Gastroesophageal sphincter (tissue), 4 donors: ENCODE results near the gene TRABD2B. TPM values are rescaled to one million over a fixed set of nuclear protein-coding genes. Genes with fewer than 3 reads are reported as not detected.
A peak's percentile ranks its signal among the peaks of the same experiment; 100 is the strongest.

Experiments
- ATAC-seq: fragments of 150-250 bp; one replicate; pipeline ENCODE4 v1.9.1; 2016; ENCODE audit warnings: mild to moderate bottlenecking, moderate library complexity
- H3K27ac ChIP-seq, 4 donors: fragments of 200-600 bp; sonication (generic) in 3 of 4; 1 replicate in 3 of 4; 2 replicates in 1 of 4; pipeline ENCODE4 v1.5.1; 2016 to 2019
- H3K27me3 ChIP-seq: fragments of 200-600 bp; sonication (generic); one replicate; pipeline ENCODE4 v1.5.1; 2019
- H3K36me3 ChIP-seq, 2 donors: fragments of 200-600 bp; sonication (generic); one replicate each; pipeline ENCODE4 v1.5.1; 2019; ENCODE audit warnings: control low read depth in 1 of 2
- H3K4me1 ChIP-seq, 3 donors: fragments of 200-600 bp; sonication (generic); 1 replicate in 2 of 3; 2 replicates in 1 of 3; pipeline ENCODE4 v1.5.1; 2016 to 2019; ENCODE audit warnings: control low read depth in 2 of 3
- H3K4me3 ChIP-seq, 2 donors: fragments of 200-600 bp; sonication (generic); one replicate each; pipeline ENCODE4 v1.5.1; 2019; ENCODE audit warnings: mild to moderate bottlenecking in 1 of 2, moderate library complexity in 1 of 2
- H3K9me3 ChIP-seq, 3 donors: fragments of 200-600 bp; sonication (generic); one replicate each; pipeline ENCODE4 v1.5.1; 2017 to 2019; ENCODE audit warnings: control low read depth in 2 of 3
- EP300 ChIP-seq: sonication (generic); formaldehyde crosslinking; IDR thresholded peaks from one replicate; pipeline ENCODE4 v1.6.1; 2017; ENCODE audit warnings: antibody characterized with exemption, mild to moderate bottlenecking
- POLR2A ChIP-seq, 2 donors: fragments of 450-650 bp; IDR thresholded peaks; one replicate each; pipeline ENCODE4 v1.6.1; 2017; ENCODE audit warnings: antibody characterized with exemption in 2 of 2, mild to moderate bottlenecking in 2 of 2, moderate library complexity in 1 of 2
- POLR2AphosphoS5 ChIP-seq: sonication (generic); formaldehyde crosslinking; IDR thresholded peaks from one replicate; pipeline ENCODE4 v1.6.1; 2017; ENCODE audit warnings: antibody characterized with exemption
- WGBS, 2 donors: methylation state at CpG; one replicate each; pipeline ENCODE4 v1.1.5; 2018; ENCODE audit warnings: low coverage in 1 of 2; 5-methylcytosine and 5-hydroxymethylcytosine counted together
- total RNA-seq, 4 donors: library from RNA; depleted of rRNA; stranded (reverse); fragments of >200 nt; gene quantifications; one replicate each; pipeline ENCODE4 v1.1.0, GENCODE V29; 2016
- TF ChIP-seq, protein P1 (sequence below), 4 experiments: fragments of 200-600 bp in 2 of 4; fragments of 450-650 bp in 2 of 4; sonication (generic) in 1 of 4; IDR thresholded peaks; one replicate each; pipeline ENCODE4 v1.5.1; 2017 to 2019; ENCODE audit warnings: antibody characterized with exemption in 4 of 4, mild to moderate bottlenecking in 2 of 4, moderate library complexity in 2 of 4

Gene TRABD2B
- total RNA-seq, 4 donors from 2014 or later: 2.6 to 6.5 (median 3.4) TPM

DNA sequence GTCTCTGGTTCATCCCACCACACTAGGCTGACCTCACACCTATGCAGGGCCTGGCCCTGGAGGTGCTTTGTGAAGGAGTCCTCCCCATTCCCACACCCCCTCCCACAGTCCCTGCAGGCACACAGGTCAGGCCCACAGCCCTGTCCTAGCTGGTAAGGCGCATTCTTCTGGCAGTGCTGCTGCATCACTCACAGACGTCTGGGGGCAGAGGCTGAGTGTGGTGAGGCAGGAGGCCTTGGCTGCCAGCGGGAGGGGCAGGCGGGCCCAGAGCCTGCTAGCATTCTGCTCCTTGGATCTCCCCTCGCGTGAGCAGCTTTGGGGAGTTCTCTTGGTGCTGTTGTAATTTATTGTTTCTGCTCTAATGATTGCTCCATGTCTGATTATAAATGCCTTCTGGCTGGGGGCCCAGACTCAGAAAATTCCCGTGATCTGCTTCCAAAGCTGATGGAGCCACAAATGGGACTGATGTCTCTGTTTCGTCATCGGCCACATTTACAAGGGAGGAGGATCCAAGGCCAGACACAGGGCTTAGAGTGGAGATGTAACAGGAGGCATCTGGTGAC is 62.9 kb downstream of the TRABD2B start:
- WGBS, 2 donors: 38% methylated on average over 4 of the region's 9 CpGs; no CpG with 5 or more reads in 1 of the 2 donors
- H3K27ac ChIP-seq: peak overlapping the region in 3 of 4 donors; percentile 60 to 76 (median 72)
- ATAC-seq: peak; percentile 84

GRCh38 chr1:47932743-47933142 is 64.4 kb downstream of the TRABD2B start:
- TF ChIP-seq EP300: no peak
- TF ChIP-seq, protein P1, sequence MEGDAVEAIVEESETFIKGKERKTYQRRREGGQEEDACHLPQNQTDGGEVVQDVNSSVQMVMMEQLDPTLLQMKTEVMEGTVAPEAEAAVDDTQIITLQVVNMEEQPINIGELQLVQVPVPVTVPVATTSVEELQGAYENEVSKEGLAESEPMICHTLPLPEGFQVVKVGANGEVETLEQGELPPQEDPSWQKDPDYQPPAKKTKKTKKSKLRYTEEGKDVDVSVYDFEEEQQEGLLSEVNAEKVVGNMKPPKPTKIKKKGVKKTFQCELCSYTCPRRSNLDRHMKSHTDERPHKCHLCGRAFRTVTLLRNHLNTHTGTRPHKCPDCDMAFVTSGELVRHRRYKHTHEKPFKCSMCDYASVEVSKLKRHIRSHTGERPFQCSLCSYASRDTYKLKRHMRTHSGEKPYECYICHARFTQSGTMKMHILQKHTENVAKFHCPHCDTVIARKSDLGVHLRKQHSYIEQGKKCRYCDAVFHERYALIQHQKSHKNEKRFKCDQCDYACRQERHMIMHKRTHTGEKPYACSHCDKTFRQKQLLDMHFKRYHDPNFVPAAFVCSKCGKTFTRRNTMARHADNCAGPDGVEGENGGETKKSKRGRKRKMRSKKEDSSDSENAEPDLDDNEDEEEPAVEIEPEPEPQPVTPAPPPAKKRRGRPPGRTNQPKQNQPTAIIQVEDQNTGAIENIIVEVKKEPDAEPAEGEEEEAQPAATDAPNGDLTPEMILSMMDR (IDR thresholded peaks at IDR 0.05): no peak
- TF ChIP-seq POLR2A (IDR thresholded peaks at IDR 0.05): no peak
- no peak for TF ChIP-seq POLR2AphosphoS5
- Histone ChIP-seq H3K4me3 (no peak overlapping the region), H3K9me3 (no peaks in the 10 kb centered on the region), H3K36me3 (no peaks in the 10 kb centered on the region), H3K4me1 (peaks cover 0 to 27% (median 11%) of the 10 kb centered on the region in 3 donors), H3K27me3 (no peaks in the 10 kb centered on the region), H3K27ac (no peak overlapping the region)
- no peak for ATAC-seq
- WGBS, 2 donors: 88 to 94% methylated on average over 2 to 5 of the region's 6 CpGs

More for the DNA sequence above, 62.9 kb downstream of the TRABD2B start:
- Histone ChIP-seq H3K27me3 (no peaks in the 10 kb centered on the region), H3K36me3 (no peaks in the 10 kb centered on the region), H3K9me3 (no peaks in the 10 kb centered on the region), H3K4me1 (peaks cover 0 to 42% (median 11%) of the 10 kb centered on the region in 3 donors), H3K4me3 (no peak overlapping the region)
- no peak for TF ChIP-seq POLR2A (IDR thresholded peaks at IDR 0.05)
- peak; percentile 61 for TF ChIP-seq POLR2AphosphoS5

GRCh38 chr1:47931395-47931794 is 65.8 kb downstream of the TRABD2B start:
- H3K27me3 ChIP-seq: no peaks in the 10 kb centered on the region
- H3K4me3 ChIP-seq: no peak overlapping the region
- 60% methylated on average over 1 of the region's 5 CpGs; no CpG with 5 or more reads in 1 of the 2 donors for whole genome bisulfite sequencing, 2 donors
- H3K36me3 ChIP-seq: no peaks in the 10 kb centered on the region
- no peak for ATAC-seq
- TF ChIP-seq POLR2AphosphoS5 (no peak), EP300 (no peak), POLR2A (IDR thresholded peaks at IDR 0.05) (no peak)
- TF ChIP-seq, protein P1 (IDR thresholded peaks at IDR 0.05): no peak
- no peaks in the 10 kb centered on the region for H3K9me3 ChIP-seq
- no peak overlapping the region for H3K27ac ChIP-seq
- H3K4me1 ChIP-seq: peaks cover 0 to 27% (median 11%) of the 10 kb centered on the region in 3 donors

DNA sequence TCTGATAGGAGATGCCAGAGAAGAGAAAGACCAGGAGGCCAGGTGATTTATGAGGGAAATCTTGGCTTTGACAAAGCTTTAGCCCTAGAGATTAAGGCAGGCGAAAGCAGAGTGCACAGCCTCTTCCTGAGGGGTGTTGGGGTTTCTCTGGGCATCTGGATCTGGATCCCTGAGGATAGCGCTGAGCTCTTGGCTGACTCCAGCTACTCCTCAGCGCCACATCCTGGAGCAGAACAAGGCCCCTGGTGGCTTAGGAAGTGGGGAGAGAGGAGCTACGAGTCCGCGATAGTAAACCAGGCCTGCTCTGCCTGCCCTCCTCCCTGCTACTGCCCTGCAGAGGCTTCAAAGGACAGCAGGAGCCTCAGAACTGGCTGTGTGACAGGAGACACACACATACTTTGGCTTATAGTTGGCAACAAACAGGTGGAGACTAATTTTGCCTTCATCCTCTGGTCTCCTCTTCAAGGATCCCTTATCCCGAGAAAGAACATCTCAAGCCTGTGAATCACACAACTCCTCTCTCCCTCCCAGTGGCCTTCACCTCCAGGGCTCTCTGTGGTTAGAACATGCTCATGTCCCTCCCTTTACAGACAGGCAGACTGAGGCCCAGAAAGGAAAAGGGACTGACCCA is 66.9 kb downstream of the TRABD2B start:
- TF ChIP-seq, protein P1 (IDR thresholded peaks at IDR 0.05): no peak
- TF ChIP-seq EP300: no peak
- TF ChIP-seq POLR2A (IDR thresholded peaks at IDR 0.05): no peak
- TF ChIP-seq POLR2AphosphoS5: no peak
- WGBS, 2 donors: 60 to 80% methylated on average over 1 to 2 of the region's 7 CpGs

DNA sequence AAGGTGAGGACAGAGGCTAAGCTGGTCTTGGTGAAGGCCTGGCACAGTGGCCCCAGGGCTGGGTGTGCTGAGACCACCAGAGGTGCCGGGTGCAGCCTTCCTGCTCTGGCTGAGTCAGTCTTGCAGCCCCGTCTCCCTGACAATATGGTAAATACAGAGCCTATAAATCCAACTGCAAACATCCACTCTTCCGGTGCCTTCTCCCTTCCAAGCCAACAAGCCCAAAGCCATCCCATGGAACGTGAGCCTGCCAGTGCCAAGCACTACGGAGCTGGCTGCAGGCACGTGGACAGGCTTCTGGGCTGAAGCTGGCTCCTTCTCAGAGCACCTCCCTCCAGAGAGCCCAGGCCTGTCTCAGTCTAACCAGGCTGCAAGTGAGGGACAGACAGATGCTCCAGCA is 70.0 kb downstream of the TRABD2B start:
- H3K4me1 ChIP-seq: peaks cover 0 to 7% (median 0%) of the 10 kb centered on the region in 3 donors
- H3K27ac ChIP-seq: no peak overlapping the region
- no peaks in the 10 kb centered on the region for H3K36me3 ChIP-seq
- no peaks in the 10 kb centered on the region for H3K9me3 ChIP-seq
- TF ChIP-seq, protein P1 (IDR thresholded peaks at IDR 0.05): no peak
- no peak for TF ChIP-seq EP300
- TF ChIP-seq POLR2AphosphoS5: no peak
- no peak for TF ChIP-seq POLR2A (IDR thresholded peaks at IDR 0.05)
- H3K27me3 ChIP-seq: no peaks in the 10 kb centered on the region
- WGBS, 2 donors: 81 to 100% methylated on average over 1 to 3 of the region's 6 CpGs
- no peak for ATAC-seq
- H3K4me3 ChIP-seq: no peak overlapping the region

More for the DNA sequence above, 66.9 kb downstream of the TRABD2B start:
- Histone ChIP-seq H3K9me3 (no peaks in the 10 kb centered on the region), H3K27ac (no peak overlapping the region), H3K27me3 (no peaks in the 10 kb centered on the region), H3K36me3 (no peaks in the 10 kb centered on the region), H3K4me1 (peaks cover 0 to 27% (median 11%) of the 10 kb centered on the region in 3 donors), H3K4me3 (no peak overlapping the region)
- ATAC-seq: no peak
